CD14-positive monocyte (primary cell): Measurements from ENCODE around the gene HECTD4. TPM values are rescaled to one million over a fixed set of nuclear protein-coding genes. Genes with fewer than 3 reads are reported as not detected.
A peak's percentile ranks its signal among the peaks of the same experiment; 100 is the strongest.

Source experiments
- DNase-seq, 3 donors: peaks; one replicate each; pipeline ENCODE4 v3.0.0-alpha.2; 2011 to 2022
- H2AFZ ChIP-seq: 2 replicates; pipeline ENCODE4 v1.6.0; 2012; ENCODE audit warnings: mild to moderate bottlenecking, low read depth, low read length, inconsistent platforms; ENCODE audit not compliant: insufficient read depth, poor library complexity, severe bottlenecking
- H3K27ac ChIP-seq, 2 donors: 1 replicate in 1 of 2; 2 replicates in 1 of 2; pipeline ENCODE4 v1.5.1; 2012 to 2013; ENCODE audit warnings: low read length in 2 of 2, control low read depth in 1 of 2, inconsistent platforms in 1 of 2, low read depth in 1 of 2, mild to moderate bottlenecking in 1 of 2
- H3K27me3 ChIP-seq, 2 donors: one replicate each; pipeline versions ENCODE4 v1.6.0 to v1.6.1; 2011 to 2013; ENCODE audit warnings: low read length in 2 of 2; ENCODE audit not compliant: control insufficient read depth in 2 of 2, insufficient read depth in 2 of 2
- H3K36me3 ChIP-seq, 2 donors: replicated peaks in 1 of 2; 1 replicate in 1 of 2; 2 replicates in 1 of 2; pipeline versions ENCODE4 v1.5.1 to v1.6.1; 2012 to 2013; ENCODE audit warnings: low read length in 2 of 2, control low read depth in 1 of 2, inconsistent platforms in 1 of 2, mild to moderate bottlenecking in 1 of 2; ENCODE audit not compliant: insufficient read depth in 2 of 2, control insufficient read depth in 1 of 2
- H3K4me1 ChIP-seq, 2 donors: 1 replicate in 1 of 2; 2 replicates in 1 of 2; pipeline versions ENCODE4 v1.5.1 to v1.6.1; 2012 to 2013; ENCODE audit warnings: low read length in 2 of 2, control low read depth in 1 of 2, inconsistent platforms in 1 of 2, mild to moderate bottlenecking in 1 of 2, moderate library complexity in 1 of 2; ENCODE audit not compliant: insufficient read depth in 2 of 2, control insufficient read depth in 1 of 2
- H3K4me2 ChIP-seq: replicated peaks from 2 replicates; pipeline ENCODE3; 2012; ENCODE audit warnings: low read length, moderate library complexity, mild to moderate bottlenecking; ENCODE audit not compliant: poor library complexity, severe bottlenecking; ENCODE audit errors: extremely low read depth
- H3K4me3 ChIP-seq, 3 experiments: fragments of 200-600 bp in 1 of 3; sonication (generic) in 1 of 3; replicated peaks in 1 of 3; 1 replicate in 2 of 3; 2 replicates in 1 of 3; pipeline ENCODE4 v1.5.1; 2011 to 2013; ENCODE audit warnings: low read length in 3 of 3, mild to moderate bottlenecking in 3 of 3, control low read depth in 2 of 3, low read depth in 2 of 3, inconsistent platforms in 1 of 3, moderate library complexity in 1 of 3
- H3K79me2 ChIP-seq: 2 replicates; pipeline ENCODE4 v1.6.0; 2012; ENCODE audit warnings: mild to moderate bottlenecking, control low read depth, inconsistent platforms, low read length, moderate library complexity; ENCODE audit not compliant: insufficient read depth
- H3K9ac ChIP-seq: 2 replicates; pipeline ENCODE4 v1.6.0; 2017; ENCODE audit warnings: low read length, mild to moderate bottlenecking; ENCODE audit not compliant: insufficient read depth, poor library complexity, severe bottlenecking
- H3K9me3 ChIP-seq, 2 donors: replicated peaks in 1 of 2; 1 replicate in 1 of 2; 2 replicates in 1 of 2; pipeline versions ENCODE4 v1.5.1 to v1.6.1; 2012 to 2013; ENCODE audit warnings: low read length in 2 of 2, control low read depth in 1 of 2; ENCODE audit not compliant: control insufficient read depth in 1 of 2, insufficient read depth in 1 of 2
- H4K20me1 ChIP-seq: 2 replicates; pipeline ENCODE4 v1.6.0; 2012; ENCODE audit warnings: mild to moderate bottlenecking, low read length, control low read depth, moderate library complexity; ENCODE audit not compliant: insufficient read depth
- H3K27ac Mint-ChIP-seq, 7 donors: one replicate each; pipeline ENCODE4 v1.8.0; 2020; ENCODE audit warnings: mild to moderate bottlenecking in 7 of 7, mixed read lengths in 7 of 7, moderate library complexity in 6 of 7, inconsistent platforms in 2 of 7
- H3K27me3 Mint-ChIP-seq, 3 donors: one replicate each; pipeline ENCODE4 v1.8.0; 2021 to 2022; ENCODE audit warnings: low read depth in 3 of 3, mild to moderate bottlenecking in 3 of 3, mixed read lengths in 3 of 3, moderate library complexity in 3 of 3, inconsistent platforms in 1 of 3
- H3K36me3 Mint-ChIP-seq, 2 donors: one replicate each; pipeline ENCODE4 v1.8.0; 2020; ENCODE audit warnings: mixed read lengths in 2 of 2, inconsistent platforms in 1 of 2, mild to moderate bottlenecking in 1 of 2
- H3K4me1 Mint-ChIP-seq: one replicate; pipeline ENCODE4 v1.8.0; 2020; ENCODE audit warnings: mild to moderate bottlenecking, mixed read lengths
- H3K4me3 Mint-ChIP-seq, 2 donors: one replicate each; pipeline ENCODE4 v1.8.0; 2020; ENCODE audit warnings: mild to moderate bottlenecking in 2 of 2, mixed read lengths in 2 of 2, moderate library complexity in 1 of 2
- H3K9me3 Mint-ChIP-seq, 7 donors: one replicate each; pipeline ENCODE4 v1.8.0; 2020 to 2022; ENCODE audit warnings: mixed read lengths in 7 of 7, mild to moderate bottlenecking in 6 of 7, moderate library complexity in 6 of 7, inconsistent platforms in 2 of 7
- WGBS: methylation state at CpG from one replicate; pipeline ENCODE4 v1.1.5; 2013; ENCODE audit warnings: missing lambda C conversion rate; ENCODE audit not compliant: insufficient coverage; 5-methylcytosine and 5-hydroxymethylcytosine counted together
- intact Hi-C, 2 donors: fragments of 100-400 bp; cut with micrococcal nuclease; formaldehyde crosslinking; loops; one replicate each; pipeline versions ENCODE4 v1.15.0 to v1.15.1; 2023
- polyA plus RNA-seq, 3 donors: library from polyadenylated mRNA; depleted of rRNA in 1 of 3; unstranded in 2 of 3; stranded (reverse) in 1 of 3; fragments of 300-500 nt in 2 of 3; fragments of >200 nt in 1 of 3; fragmentation: Illumina TruSeq in 2 of 3; gene quantifications; 1 replicate in 2 of 3; 2 replicates in 1 of 3; pipeline ENCODE4 v1.2.3, GENCODE V29; 2012 to 2021
- TF ChIP-seq, protein P1 (sequence below): fragments of 200-600 bp; IDR thresholded peaks from one replicate; pipeline ENCODE4 v1.8.0; 2022; ENCODE audit warnings: antibody characterized with exemption, mild to moderate bottlenecking

Gene HECTD4
- polyA plus RNA-seq, 3 donors: 0.73 to 18.3 (median 2.4) TPM

- Histone ChIP-seq H3K9me3 (no peaks in the 10 kb centered on the region), H4K20me1 (peaks cover 42% of the 10 kb centered on the region), H3K4me3 (no peak overlapping the region), H3K4me2 (no peak overlapping the region), H3K27ac (no peak overlapping the region), H3K4me1 (peaks cover 6 to 8% of the 10 kb centered on the region in 2 donors), H3K27me3 (no peaks in the 10 kb centered on the region), H3K36me3 (no peaks in the 10 kb centered on the region), H3K9ac (no peak overlapping the region), H2AFZ (no peak overlapping the region), H3K79me2 (peaks cover 14% of the 10 kb centered on the region)
- no peak overlapping the region for H3K27ac Mint-ChIP-seq
- no peaks in the 10 kb centered on the region for H3K36me3 Mint-ChIP-seq
- TF ChIP-seq, protein P1, sequence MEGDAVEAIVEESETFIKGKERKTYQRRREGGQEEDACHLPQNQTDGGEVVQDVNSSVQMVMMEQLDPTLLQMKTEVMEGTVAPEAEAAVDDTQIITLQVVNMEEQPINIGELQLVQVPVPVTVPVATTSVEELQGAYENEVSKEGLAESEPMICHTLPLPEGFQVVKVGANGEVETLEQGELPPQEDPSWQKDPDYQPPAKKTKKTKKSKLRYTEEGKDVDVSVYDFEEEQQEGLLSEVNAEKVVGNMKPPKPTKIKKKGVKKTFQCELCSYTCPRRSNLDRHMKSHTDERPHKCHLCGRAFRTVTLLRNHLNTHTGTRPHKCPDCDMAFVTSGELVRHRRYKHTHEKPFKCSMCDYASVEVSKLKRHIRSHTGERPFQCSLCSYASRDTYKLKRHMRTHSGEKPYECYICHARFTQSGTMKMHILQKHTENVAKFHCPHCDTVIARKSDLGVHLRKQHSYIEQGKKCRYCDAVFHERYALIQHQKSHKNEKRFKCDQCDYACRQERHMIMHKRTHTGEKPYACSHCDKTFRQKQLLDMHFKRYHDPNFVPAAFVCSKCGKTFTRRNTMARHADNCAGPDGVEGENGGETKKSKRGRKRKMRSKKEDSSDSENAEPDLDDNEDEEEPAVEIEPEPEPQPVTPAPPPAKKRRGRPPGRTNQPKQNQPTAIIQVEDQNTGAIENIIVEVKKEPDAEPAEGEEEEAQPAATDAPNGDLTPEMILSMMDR: no peak
- no peak overlapping the region for H3K4me3 Mint-ChIP-seq
- WGBS: no CpG with 5 or more reads among the region's 7 CpGs
- H3K4me1 Mint-ChIP-seq: peaks cover 11% of the 10 kb centered on the region
- peaks cover 0 to 2% (median 0%) of the 10 kb centered on the region in 3 donors for H3K27me3 Mint-ChIP-seq
- H3K9me3 Mint-ChIP-seq: no peaks in the 10 kb centered on the region
- DNase-seq: no peak
- intact Hi-C loops: no loop called here
Measured at GRCh38 chr12:112327209-112327938, 54.9 kb downstream of the HECTD4 start.

- no peaks in the 10 kb centered on the region for H3K9me3 Mint-ChIP-seq
- no peaks in the 10 kb centered on the region for H3K9me3 ChIP-seq
Measured at GRCh38 chr12:112325622-112326207, 56.5 kb downstream of the HECTD4 start.

More at GRCh38 chr12:112325622-112326207, 56.5 kb downstream of the HECTD4 start:
- Histone ChIP-seq H3K27me3 (no peaks in the 10 kb centered on the region), H3K4me2 (no peak overlapping the region), H3K27ac (no peak overlapping the region), H4K20me1 (peaks cover 40% of the 10 kb centered on the region), H3K4me3 (no peak overlapping the region), H3K9ac (no peak overlapping the region), H3K79me2 (peaks cover 11% of the 10 kb centered on the region), H3K4me1 (no peaks in the 10 kb centered on the region), H3K36me3 (no peaks in the 10 kb centered on the region), H2AFZ (no peak overlapping the region)
- H3K4me3 Mint-ChIP-seq: no peak overlapping the region
- H3K4me1 Mint-ChIP-seq: peaks cover 5% of the 10 kb centered on the region
- WGBS: 98% methylated on average over 5 of the region's 7 CpGs
- no peak for DNase-seq
- TF ChIP-seq, protein P1: no peak
- intact Hi-C loops: no loop called here
- peaks cover 0 to 2% (median 0%) of the 10 kb centered on the region in 3 donors for H3K27me3 Mint-ChIP-seq
- H3K36me3 Mint-ChIP-seq: no peaks in the 10 kb centered on the region
- H3K27ac Mint-ChIP-seq: peak overlapping the region in 1 of 7 donors; percentile 35
